HL-60 (cell line): ENCODE measurements around the gene CTNNA2.

Experiments
- CTCF ChIP-seq: IDR thresholded peaks from one replicate; pipeline ENCODE4 v1.5.1; 2011; ENCODE audit warnings: low read length, control low read depth, inconsistent platforms; ENCODE audit not compliant: insufficient read depth
- POLR2AphosphoS5 ChIP-seq: IDR thresholded peaks from 2 replicates; pipeline ENCODE4 v1.6.1; 2012; ENCODE audit warnings: low read depth
- REST ChIP-seq: IDR thresholded peaks from 2 replicates; pipeline ENCODE4 v1.6.1; 2012; ENCODE audit warnings: low read depth; ENCODE audit not compliant: insufficient replicate concordance

GRCh38 chr2:80136338-80136737, 623.5 kb downstream of the CTNNA2 start:
- no peak for TF ChIP-seq CTCF
- TF ChIP-seq REST: no peak
- no peak for TF ChIP-seq POLR2AphosphoS5
